ENCODE results near the gene HCRTR1. TPM values are rescaled to one million over a fixed set of nuclear protein-coding genes. Genes with fewer than 3 reads are reported as not detected.

The HCRTR1 gene
- total RNA-seq, 1 experiment from 2014 or later = not detected

DNA sequence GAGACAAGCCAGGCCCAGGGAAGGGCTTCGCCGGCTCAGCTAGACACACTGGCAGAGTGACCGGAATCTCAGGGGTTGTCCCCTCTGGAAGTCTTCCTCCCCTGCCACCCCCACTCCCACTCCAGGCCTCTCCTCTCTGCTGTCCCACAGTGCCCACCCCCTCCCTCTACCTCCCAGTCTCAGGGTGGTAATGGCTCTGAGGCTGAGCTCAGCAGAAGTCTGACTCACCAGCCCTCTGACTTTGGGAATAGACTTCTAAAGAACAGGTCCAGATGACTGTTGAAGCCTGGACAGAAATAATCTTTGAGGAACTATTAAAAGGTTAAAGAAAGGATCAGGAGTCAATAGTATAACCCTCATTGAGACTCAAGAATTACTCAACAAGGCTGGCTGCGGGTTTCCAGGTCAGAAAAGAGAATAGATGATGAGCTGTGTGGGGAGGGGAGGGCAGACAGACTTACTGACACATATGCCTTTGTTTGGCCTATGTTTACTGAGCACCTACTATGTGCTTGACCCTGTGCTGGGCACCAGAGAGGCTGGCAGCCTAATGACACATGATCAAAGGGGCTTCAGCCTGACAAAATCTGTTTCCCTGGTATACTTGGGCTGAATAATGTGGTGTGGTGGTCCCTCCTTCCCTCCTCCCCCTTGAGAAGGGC is 8.2 kb downstream of the HCRTR1 start:
- DNase-seq (ENCODE audit: low read depth) = peak; percentile 59

DNA sequence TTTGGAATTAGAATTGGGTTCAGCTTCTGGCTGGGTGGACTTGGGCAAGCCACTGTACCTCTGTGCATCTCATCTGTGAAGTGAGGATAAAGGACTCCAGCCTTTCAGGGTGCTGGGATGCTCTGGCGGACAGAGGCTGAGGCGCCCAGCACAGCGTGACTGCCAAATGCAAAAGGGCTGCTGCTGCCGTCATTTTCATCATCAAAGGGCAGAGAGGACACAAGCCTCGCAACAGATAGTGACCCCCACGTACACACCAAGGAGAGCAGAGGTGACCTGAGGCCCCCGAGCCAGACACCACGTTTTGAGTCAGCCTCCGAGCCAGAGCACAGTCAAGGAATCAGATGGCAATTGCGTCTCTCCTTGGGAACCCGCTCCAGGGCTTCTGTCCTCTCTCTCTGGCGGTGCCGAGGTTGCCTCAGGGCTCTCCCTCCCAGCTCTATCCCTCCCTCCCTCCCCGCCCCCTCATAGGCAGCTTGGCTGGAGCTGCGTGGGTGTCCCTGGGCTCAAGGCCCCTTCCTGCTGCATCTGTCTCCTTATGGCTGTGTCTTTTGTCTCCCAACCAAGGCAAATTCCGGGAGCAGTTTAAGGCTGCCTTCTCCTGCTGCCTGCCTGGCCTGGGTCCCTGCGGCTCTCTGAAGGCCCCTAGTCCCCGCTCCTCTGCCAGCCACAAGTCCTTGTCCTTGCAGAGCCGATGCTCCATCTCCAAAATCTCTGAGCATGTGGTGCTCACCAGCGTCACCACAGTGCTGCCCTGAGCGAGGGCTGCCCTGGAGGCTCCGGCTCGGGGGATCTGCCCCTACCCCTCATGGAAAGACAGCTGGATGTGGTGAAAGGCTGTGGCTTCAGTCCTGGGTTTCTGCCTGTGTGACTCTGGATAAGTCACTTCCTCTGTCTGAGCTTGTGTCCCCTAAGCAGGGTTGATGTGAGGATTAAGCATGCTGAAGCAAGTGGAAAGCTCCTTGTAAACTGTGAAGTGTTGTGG is 9.0 kb downstream of the HCRTR1 start:
- peak; percentile 49 for DNase-seq (ENCODE audit: low read depth)

DNA sequence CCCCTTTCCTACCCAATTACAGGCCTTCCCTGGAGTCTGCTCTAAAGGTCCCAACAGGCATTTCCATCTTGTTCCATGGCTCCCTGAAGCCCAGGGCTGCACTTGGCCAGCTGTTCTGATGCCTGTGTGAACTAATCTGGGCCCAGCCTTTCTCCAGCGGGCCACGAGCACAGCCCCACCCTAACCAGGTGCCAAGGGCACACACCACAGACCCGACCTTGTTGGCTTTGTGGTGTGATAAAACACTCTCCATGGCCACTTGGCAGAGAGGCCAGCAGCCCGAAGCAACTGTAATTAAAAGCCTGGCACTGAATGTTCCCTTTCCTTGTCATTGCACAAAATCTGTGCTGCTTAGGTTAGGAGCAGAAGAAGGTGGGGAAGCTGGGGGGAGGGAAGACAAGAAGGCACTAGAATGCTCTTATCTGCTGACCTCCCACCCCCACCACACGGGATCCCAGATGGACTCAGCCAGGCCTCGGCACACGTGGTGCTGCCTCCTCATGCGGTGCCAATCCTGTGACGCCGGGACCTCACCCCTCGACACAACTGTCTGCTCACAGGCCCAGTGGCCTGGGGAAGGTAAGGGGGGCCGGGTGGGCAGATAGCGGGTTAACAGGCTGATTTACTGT is 9.9 kb downstream of the HCRTR1 start:
- DNase-seq (ENCODE audit: low read depth) = no peak

DNA sequence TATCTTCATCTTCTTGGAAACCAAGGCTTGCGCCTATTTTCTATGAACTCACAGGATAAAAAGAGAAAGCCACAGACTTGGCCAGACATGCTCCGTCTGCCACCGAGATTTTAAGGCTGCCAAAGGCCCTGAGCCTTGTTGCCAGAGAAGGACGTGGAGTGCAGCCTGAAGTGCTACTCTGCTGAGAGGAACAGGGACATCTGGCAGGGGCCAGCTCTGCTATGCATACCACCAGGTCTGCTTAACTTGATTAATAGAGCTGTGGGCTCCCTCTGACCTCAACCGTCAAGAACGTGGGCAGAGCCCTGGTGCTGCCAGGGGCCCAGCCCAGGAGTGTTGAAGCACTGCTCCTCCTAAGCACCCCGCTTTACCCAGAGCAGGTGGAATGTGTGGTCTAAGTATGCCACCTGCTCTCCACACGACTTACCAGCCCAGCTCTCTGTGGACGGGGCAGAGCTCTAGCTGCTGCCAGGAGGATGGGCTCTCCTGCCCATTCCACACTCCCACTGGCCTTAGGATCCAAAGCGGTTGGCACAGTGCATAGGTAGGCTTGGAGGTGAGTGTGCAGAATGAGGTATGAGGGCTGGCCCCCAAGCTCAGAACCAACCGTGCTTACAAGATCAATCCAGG is 10.6 kb downstream of the HCRTR1 start:
- no peak for DNase-seq (ENCODE audit: low read depth)

DNA sequence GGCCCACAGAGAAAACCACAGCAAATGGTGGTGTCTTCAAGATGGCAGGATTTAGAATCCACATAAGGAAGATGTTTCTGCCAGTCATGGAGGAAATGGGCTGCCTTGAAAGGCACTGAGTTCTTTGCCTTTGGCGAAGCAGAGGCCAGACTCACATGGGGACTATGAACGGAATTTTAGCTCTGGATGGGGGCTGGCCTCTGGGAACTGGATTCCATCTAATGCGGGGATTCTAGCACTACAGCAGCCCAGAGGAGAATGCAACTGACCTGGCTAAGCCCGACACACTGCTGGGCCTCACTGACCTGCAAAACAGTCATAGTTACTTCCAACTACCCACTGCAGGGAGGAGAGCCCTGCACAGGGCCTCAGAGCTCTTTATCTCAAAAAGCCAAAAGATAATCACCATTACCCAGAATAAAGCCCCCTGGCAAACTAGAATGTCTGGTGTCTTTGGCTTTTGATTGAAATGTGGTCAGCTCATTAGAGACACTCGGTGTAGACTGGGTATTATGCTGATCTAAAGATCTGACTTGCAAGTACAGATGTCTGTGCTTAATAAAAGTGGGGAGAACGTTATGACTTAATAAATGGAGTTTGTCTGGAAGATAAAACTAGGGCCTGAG is 11.6 kb downstream of the HCRTR1 start:
- no peak for DNase-seq (ENCODE audit: low read depth)

DNA sequence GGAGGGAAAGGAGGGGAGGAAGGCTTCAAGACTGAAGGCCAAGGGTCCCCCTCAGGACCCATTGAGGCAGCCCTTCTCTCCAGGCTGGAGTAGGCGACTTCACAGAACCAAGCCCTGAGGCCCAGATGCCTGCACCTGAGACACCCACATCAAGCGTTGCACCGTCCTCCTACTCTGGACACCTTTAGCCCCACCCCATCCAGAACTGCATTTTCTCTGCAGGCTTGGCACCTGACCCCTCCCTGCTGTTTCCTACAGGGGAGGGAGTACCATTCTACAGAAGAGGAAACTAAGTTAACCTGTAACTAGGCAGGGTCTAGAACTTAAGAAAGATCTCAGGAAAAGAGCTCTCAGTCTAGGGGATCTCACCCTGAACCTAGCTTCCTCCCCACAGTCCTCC is 15.2 kb downstream of the HCRTR1 start:
- no peak for DNase-seq (ENCODE audit: low read depth)

DNA sequence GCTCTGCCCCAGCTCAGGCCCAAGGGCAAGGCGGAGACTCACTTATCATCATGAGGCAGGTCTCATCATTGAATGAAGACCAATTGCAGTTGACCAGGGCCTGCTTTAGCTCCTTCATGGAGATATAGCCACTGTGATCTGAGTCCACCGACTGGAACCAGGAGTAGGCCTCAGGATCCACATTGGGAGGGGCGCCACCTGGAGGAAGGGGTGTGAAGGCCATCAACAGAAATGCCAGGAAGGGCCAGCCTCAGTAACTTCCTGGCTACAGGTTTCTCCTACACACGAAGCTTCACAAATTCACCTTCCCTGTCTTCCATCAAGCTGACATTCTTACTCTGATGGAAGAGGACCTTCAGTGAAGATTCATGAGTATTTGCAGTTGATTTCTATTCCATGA is 15.6 kb downstream of the HCRTR1 start:
- peak; percentile 25 for DNase-seq (ENCODE audit: low read depth)

DNA sequence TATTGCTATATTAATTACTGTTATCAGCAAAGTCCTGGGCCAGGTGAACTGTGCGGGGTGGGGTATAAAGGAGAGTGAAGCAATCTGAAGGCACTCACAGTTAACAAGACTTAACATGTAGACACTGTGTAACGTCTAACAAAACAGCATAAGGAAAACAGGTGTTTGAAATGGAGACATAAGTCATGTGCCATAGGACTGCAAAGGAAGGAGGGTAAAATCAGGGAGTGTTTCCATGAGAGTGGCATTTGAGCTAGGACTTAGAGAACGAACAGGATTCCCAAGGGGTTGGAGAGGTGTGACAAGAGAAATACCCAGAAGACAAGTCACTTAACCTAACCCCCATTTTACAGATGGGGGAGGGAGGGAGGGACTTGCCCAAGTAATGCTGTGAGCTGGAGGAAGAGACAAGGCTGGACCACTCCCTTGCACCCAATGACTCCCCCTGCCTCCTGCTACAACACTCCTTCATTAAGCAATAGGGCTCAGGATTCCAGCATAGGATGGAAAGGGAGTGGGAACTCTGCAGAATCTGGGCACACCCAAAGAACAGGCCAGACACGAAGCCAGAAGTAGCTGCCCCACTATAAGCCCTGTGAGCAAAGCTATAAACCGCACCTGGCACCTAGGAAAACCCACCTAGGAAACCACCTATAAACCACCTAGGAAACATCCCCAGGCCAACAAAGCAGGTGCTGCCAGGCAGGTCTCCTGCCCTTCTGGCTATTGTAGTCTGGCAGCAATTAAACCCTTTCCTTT is 20.6 kb downstream of the HCRTR1 start:
- DNase-seq (ENCODE audit: low read depth) = no peak

DNA sequence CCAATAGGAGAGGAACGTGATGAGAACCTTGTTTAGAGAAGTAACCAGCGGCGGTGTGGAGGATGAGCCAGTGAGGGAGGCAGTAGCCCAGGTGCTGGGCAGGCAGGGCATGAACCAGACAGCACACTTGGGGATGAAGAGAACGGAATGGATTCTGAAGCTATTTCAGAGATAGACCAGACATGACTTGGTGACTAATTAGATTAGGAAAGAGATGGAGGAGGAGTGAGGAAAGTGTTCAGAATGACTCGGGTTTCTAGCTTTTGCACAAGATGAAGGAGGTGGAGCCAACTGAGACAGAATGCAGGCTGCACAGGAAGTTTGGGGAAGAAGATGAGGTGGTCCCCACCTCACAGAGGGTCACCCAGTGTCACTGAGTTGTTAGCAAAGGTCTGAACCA is 22.1 kb downstream of the HCRTR1 start:
- peak; percentile 56 for DNase-seq (ENCODE audit: low read depth)

DNA sequence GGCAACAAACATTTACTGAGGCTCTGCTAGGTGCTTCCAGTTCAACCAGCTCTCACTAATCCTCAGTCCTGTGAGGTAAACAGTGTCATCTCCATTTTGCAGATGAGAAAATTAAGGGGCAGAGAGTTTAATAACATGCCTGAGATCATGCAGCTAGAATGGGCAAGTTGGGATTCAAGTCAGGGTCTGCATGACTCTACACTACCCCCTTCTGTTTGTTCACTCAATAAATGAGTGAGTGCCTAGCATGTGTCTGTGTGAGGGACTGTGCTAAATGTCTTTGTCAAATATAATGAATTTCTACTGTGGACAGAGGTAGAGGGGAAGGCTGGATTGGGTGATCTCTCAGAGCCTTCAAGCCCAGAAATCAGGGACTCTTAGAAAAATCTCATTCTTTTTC is 22.7 kb downstream of the HCRTR1 start:
- DNase-seq (ENCODE audit: low read depth) = no peak

DNA sequence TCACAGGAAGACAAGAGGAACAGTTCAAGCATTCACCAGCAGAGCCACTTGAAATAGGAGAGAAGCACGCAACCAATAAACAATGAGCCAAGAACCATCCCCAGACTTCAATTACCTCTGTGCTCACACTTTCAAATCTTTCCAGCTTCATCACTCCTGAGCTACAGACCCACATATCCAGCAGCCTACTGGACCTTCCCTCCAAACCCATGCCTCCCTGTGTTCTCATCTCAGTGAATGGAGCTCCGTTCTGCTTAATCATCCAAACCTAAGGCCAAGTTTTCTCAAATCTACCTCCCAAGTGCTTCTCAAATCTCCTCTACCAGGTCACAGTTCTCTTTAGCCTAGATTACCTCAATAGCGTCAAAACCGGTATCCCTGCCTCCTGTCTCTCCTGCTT is 23.5 kb downstream of the HCRTR1 start:
- DNase-seq (ENCODE audit: low read depth) = no peak

DNA sequence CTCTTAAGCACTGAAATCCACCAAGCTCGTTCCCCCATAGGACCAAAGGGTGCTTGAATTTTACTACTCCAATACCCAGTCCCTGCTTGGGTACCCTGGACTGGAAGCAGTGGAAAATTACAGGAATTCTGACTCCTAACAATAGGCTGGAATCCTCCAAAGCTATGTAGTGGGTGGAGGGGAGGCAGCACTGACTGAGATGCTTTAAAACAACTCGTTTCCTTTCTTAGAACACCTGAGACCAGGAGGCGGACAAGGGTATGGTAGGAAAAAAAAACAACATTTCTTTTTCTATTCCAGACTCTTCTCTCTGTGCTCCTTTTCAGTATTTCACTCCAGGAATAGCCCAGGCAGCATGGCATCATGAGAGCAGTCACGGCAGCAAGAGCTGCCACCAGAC is 24.9 kb downstream of the HCRTR1 start:
- no peak for DNase-seq (ENCODE audit: low read depth)

DNA sequence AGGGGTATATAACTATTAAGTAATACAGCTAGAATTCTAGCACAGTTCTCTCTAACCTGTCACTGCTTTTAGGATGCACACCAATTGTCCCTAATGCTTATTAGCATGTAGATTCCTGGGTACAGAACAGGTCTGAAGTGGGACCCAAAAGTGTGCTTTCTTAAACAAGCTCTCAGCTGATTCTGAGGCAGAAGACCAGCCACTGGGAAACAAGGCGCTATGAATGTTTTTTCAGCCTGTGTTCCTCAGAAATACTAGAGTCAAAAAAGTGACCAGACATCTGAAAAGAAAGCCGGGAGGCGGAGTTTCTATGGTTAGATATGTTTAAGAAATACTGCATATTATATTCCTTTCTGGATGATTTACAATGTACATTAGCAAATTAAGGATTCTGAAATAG is 25.4 kb downstream of the HCRTR1 start:
- DNase-seq (ENCODE audit: low read depth) = no peak

DNA sequence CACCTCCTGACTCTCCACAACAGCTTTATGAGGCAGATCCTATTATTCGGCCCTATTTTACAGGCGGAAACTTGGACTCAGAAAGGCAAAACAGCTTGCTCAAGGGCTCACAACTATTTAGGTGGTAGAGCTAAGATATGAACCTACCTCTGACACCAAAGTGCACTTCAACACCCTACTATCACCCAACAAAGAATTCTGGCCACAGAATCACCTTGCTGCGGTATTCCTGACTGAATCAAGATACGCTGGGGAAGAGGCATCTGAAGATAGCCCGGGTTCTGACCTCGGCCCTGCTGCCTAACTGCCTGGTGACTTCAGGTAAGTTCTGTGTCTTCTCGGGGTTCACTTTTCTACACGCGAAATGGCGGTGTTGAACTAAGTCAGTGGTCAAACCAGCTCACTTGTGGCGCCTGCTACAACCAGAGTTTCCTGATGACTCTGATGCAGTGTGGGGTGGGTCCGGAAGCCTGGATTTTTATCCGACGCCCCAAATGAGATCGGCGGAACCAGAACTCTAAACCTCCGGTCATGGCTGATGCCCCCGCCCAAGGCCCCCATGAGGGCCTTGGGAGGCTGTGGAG is 26.6 kb downstream of the HCRTR1 start:
- DNase-seq (ENCODE audit: low read depth) = no peak

DNA sequence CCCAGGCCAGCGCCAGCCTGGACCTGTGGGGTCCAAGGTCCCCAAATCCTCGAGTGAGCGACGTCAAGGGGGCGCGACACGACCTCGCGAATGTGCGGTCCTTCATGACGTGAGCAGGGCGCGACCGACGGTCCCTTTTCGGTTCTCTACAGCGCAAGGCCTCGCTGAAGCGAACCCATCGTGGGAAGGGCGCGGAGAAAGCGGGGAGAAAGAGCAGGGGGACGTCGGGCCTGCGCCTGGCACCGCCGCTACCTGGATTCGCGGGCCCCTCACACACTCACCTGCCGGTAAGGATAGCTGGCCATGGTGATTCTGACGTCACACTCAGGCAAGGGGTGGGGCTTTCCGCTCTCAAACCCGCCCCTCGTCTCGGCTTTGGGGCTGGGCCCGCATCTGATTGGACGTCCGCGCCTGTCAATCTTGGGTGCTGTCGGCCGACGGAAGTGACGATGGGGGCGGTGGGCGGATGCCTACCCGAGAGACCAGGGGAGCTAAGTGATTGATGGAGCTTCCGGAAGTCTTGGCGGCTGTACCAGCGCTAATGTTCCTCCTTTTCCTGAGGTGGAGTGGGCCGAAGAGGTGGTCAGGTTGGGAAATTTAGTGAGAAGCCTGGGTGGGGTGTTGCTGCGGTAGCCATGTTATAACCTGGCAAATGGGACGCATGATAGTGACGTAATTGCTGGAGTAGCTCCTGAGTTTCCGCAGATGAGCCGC is 27.2 kb downstream of the HCRTR1 start, which contains the start of gene PEF1:
Gene PEF1, minus strand, starts transcription at position 317 of the 714 bp plus-strand sequence. Its CDS starts 12 bp downstream, at position 305.
- DNase-seq (ENCODE audit: low read depth) = peak; percentile 99

DNA sequence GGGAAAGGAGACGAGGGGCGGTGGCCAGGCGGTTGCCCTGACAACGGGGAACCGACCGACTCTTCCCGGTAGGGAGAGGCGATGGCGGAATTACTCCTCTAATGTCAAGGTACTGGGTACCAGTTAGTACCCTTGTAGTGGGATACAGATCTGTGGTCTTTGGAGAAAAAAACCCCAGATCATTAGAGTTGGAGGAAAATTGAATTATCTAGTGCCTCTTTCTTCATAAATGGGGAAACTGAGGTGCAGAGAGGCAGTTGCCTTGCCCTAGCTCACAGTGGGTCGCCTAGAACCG is 27.7 kb downstream of the HCRTR1 start:
- no peak for DNase-seq (ENCODE audit: low read depth)

DNA sequence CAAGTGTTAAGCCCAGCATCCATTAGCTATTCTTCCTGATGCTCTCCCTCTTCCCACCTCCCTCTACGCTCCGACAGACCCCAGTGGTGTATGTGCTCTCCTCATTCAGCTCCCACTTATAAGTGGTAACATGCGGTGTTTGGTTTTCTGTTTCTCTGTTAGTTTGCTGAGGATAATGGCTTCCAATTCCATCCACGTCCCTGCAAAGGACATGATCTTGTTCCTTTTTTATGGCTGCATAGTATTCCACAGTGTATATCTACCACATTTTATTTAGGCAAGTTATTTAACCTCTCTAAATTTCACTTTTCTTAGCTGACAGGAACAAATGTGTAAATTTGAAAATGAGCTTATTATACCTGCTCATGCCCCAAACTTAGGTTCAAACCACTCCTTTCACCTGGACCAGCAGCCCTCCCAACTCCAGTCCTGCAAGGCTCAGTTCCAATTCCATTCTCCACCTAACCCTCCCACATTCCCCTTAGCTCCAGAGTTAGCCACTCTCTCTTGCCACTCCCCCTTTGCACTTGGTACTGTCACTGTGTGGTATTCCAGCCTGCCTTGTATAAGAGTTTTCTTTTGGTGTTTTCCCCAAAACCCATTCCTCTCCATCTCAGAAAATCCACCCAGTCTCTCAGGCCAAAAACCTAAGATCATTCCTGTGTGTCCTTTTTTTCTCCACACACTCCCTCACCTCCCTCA is 28.9 kb downstream of the HCRTR1 start:
- no peak for DNase-seq (ENCODE audit: low read depth)

DNA sequence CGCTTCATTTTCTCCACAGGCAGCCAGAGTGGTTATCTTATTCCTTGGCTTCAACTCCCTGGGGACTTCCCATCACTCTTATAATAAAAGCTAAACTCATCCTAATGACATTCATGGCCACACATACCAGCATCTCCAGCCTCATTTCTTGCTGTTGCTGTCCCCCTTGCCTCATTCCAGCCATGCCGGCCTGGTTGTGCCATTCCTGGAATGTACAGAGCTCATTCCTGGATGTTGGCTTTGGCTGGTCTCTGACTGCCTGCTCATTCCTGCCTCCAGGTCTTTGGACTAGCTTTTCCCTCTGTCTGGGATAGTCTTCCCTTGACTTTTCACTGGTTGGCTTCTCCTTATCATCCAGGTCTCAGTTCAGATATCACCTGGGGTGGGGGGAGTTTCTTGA is 29.6 kb downstream of the HCRTR1 start:
- DNase-seq (ENCODE audit: low read depth) = no peak

DNA sequence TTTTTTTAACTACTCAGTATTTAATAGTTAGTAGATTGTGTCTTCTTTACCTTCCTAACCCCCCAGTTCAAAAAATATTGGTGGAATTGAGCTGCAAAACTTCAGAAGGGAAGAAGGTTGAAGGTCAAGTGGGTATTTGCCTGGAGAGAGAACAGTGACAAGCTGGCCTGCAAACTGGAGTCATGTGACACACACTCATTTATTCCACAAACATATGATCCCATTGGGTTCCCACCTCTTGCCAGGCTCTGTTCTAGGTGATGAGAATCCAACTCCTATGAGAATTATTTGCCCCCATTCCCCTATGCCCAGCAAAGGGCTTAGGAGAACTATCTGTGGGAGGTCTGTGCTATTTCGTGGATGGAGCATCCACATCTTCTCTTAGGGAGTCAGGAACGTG is 30.7 kb downstream of the HCRTR1 start:
- no peak for DNase-seq (ENCODE audit: low read depth)
